Measurements from ENCODE around the gene PKP1.

DNA sequence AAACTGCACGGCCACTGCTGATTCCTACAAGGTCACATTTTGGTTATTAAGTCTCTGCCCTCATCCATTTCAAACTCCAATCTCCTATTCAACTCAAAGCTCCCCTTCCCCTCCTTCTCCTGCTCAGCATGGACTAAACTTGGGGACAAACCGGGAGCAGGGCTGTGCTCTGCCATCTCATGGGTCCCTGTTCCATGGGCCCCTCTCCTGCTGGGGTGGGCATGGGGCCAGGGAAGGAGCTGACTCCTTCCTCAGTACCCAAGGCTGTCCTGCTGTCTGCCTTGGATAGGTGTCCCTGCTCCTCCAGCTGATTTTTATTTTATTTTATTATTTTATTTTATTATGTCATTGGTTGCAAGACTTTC lies 67.0 kb downstream of the PKP1 start:
- TF ChIP-seq, protein P1, sequence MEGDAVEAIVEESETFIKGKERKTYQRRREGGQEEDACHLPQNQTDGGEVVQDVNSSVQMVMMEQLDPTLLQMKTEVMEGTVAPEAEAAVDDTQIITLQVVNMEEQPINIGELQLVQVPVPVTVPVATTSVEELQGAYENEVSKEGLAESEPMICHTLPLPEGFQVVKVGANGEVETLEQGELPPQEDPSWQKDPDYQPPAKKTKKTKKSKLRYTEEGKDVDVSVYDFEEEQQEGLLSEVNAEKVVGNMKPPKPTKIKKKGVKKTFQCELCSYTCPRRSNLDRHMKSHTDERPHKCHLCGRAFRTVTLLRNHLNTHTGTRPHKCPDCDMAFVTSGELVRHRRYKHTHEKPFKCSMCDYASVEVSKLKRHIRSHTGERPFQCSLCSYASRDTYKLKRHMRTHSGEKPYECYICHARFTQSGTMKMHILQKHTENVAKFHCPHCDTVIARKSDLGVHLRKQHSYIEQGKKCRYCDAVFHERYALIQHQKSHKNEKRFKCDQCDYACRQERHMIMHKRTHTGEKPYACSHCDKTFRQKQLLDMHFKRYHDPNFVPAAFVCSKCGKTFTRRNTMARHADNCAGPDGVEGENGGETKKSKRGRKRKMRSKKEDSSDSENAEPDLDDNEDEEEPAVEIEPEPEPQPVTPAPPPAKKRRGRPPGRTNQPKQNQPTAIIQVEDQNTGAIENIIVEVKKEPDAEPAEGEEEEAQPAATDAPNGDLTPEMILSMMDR (IDR thresholded peaks at IDR 0.05; ENCODE audit: low read length) = no peak
- no peak for TF ChIP-seq EZH2 (IDR thresholded peaks at IDR 0.05; ENCODE audit: borderline replicate concordance, low read length)
